ENCODE measurements around the gene CKS1B.

DNA sequence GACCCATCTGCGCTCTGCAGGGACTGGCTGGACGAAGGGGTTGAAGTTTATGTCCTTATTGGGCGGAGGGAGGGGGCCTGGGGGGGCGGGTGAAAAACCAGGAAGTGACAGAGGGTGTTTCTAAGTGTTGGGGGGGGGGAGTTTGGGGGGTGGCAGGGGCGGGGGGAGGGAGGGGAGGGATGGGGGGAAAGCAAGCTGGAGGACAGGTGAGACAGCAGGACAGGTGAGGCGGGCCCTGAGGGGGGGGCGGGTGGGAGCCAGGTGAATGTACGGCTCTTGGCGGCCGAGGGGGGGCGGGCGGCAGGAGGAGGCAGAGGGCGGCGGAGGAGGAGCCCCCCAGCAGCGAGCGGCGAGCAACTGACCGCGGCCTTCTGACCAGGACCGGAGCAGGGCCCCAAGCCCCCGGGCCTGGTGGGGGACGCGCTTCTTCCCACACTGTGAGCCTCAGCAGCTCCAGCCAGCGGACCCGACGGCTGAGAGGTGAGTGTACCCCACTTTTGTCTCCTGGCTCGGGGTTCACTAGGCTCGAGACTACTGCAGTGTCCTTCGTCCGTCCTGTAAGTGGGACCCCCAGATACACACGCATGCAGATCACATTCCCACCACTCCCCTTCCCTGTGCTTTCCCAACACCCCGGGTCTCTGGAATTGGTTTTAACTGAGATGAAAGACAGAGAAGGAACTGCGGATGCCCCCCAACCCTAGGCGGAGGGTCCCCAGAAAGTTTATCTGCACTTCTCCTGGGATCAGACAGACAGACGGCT is 28.2 kb downstream of the CKS1B start, which contains the start of gene ZBTB7B:
- no peak for TF ChIP-seq POLR2A (IDR thresholded peaks at IDR 0.05)
- TF ChIP-seq, protein P1, sequence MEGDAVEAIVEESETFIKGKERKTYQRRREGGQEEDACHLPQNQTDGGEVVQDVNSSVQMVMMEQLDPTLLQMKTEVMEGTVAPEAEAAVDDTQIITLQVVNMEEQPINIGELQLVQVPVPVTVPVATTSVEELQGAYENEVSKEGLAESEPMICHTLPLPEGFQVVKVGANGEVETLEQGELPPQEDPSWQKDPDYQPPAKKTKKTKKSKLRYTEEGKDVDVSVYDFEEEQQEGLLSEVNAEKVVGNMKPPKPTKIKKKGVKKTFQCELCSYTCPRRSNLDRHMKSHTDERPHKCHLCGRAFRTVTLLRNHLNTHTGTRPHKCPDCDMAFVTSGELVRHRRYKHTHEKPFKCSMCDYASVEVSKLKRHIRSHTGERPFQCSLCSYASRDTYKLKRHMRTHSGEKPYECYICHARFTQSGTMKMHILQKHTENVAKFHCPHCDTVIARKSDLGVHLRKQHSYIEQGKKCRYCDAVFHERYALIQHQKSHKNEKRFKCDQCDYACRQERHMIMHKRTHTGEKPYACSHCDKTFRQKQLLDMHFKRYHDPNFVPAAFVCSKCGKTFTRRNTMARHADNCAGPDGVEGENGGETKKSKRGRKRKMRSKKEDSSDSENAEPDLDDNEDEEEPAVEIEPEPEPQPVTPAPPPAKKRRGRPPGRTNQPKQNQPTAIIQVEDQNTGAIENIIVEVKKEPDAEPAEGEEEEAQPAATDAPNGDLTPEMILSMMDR (IDR thresholded peaks at IDR 0.05) = no peak
